Endothelial cell of hepatic sinusoid (primary cell): ENCODE measurements around the gene GRAMD4.

Source experiments
- in situ Hi-C: cut with HindIII; loops from 2 replicates; pipeline ENCODE4 v1.10.0; 2017; ENCODE audit warnings: low sequenced_read_pairs

Gene GRAMD4

GRCh38 chr22:46706060-46706459 is 85.9 kb downstream of the GRAMD4 start:
- in situ Hi-C loops = no loop called here

GRCh38 chr22:46707305-46707704 is 87.1 kb downstream of the GRAMD4 start:
- in situ Hi-C loops = no loop called here

GRCh38 chr22:46707827-46708570 is 87.8 kb downstream of the GRAMD4 start:
- in situ Hi-C loops = no loop called here

- in situ Hi-C loops = no loop called here
These were observed 88.7 kb downstream of the GRAMD4 start for GRCh38 chr22:46708766-46709330.

- in situ Hi-C loops = no loop called here
These were observed 90.6 kb downstream of the GRAMD4 start for GRCh38 chr22:46710806-46711205.

GRCh38 chr22:46712288-46712687 is 92.1 kb downstream of the GRAMD4 start:
- in situ Hi-C loops = no loop called here

- in situ Hi-C loops = no loop called here
These were observed 94.4 kb downstream of the GRAMD4 start for GRCh38 chr22:46714550-46714949.

- in situ Hi-C loops = no loop called here
These were observed 99.7 kb downstream of the GRAMD4 start for GRCh38 chr22:46719921-46720320.

GRCh38 chr22:46721501-46722085 is 101.4 kb downstream of the GRAMD4 start:
- in situ Hi-C loops = no loop called here

GRCh38 chr22:46723882-46724281 is 103.7 kb downstream of the GRAMD4 start:
- in situ Hi-C loops = no loop called here

- in situ Hi-C loops = no loop called here
These were observed 104.9 kb downstream of the GRAMD4 start for GRCh38 chr22:46725096-46725495.

GRCh38 chr22:46726066-46726985 is 106.1 kb downstream of the GRAMD4 start:
- in situ Hi-C loops = no loop called here

GRCh38 chr22:46726986-46727317 is 106.8 kb downstream of the GRAMD4 start:
- in situ Hi-C loops = no loop called here

- in situ Hi-C loops = no loop called here
These were observed 107.7 kb downstream of the GRAMD4 start for GRCh38 chr22:46727813-46728364.

GRCh38 chr22:46728470-46728869 is 108.3 kb downstream of the GRAMD4 start:
- in situ Hi-C loops = no loop called here
